ENCODE measurements around the gene PARVB.

DNA sequence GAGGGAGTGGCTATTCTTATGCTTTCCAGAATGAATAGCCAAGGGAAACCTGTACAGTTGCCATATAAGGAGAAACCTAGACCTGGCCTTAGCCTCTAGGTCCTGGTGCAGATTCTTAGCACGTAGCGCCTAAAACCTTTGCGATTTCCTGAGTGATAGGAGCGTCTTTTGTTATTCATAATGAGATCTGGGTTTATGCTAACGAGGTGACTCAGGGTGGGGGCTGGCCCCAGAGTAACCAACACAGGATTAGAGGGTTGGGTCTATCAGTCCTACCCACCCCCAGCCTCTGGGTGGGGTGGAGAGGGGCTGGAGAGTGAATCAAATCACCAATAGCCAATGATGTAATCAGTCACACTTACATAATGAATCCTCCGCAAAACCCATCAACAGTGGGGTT is 83.2 kb downstream of the PARVB start:
- TF ChIP-seq POLR2A (IDR thresholded peaks at IDR 0.05; ENCODE audit: low read length), result no peak
- no peak for TF ChIP-seq GATA1 (IDR thresholded peaks at IDR 0.05; ENCODE audit: low read depth, low read length)

Data from erythroblast (primary cell).